NB4 (cell line): Measurements from ENCODE around the gene KAT6B.
A peak's percentile ranks its signal among the peaks of the same experiment; 100 is the strongest.

Source experiments
- DNase-seq: peaks from one replicate; pipeline ENCODE4 v3.0.0; 2010; ENCODE audit warnings: low read depth
- H3K4me3 ChIP-seq: one replicate; pipeline ENCODE4 v1.5.1; 2011; ENCODE audit warnings: mild to moderate bottlenecking, low read depth, low read length, moderate library complexity
- CTCF ChIP-seq: IDR thresholded peaks from one replicate; pipeline ENCODE4 v1.5.1; 2012; ENCODE audit warnings: low read depth, low read length
- MAX ChIP-seq: IDR thresholded peaks from 2 replicates; pipeline ENCODE4 v1.6.1; 2011; ENCODE audit warnings: low read depth, low read length
- MYC ChIP-seq: IDR thresholded peaks from 2 replicates; pipeline ENCODE4 v1.6.1; 2011; ENCODE audit warnings: low read depth, low read length
- POLR2A ChIP-seq: IDR thresholded peaks from 2 replicates; pipeline ENCODE4 v1.6.1; 2011; ENCODE audit warnings: mild to moderate bottlenecking; ENCODE audit not compliant: insufficient read length; ENCODE audit errors: extremely low read depth

Gene KAT6B

GRCh38 chr10:74825371-74826141 is 844 bp upstream of the KAT6B start:
- no peak for DNase-seq
- TF ChIP-seq MAX (peak; percentile 90), MYC (peak; percentile 80), CTCF (no peak), POLR2A (peak; percentile 55)
- H3K4me3 ChIP-seq: peak overlapping the region; percentile 67

- H3K4me3 ChIP-seq: peak overlapping the region; percentile 69
- TF ChIP-seq MYC (no peak), CTCF (no peak)
- DNase-seq: no peak
Measured at GRCh38 chr10:74827045-74827441, 643 bp downstream of the KAT6B start.

GRCh38 chr10:74827694-74828093 is 1.3 kb downstream of the KAT6B start:
- no peak for DNase-seq
- H3K4me3 ChIP-seq: peak overlapping the region; percentile 69
- TF ChIP-seq MAX: no peak
- TF ChIP-seq MYC: no peak

- DNase-seq: no peak
- no peak for TF ChIP-seq POLR2A
- TF ChIP-seq MAX: no peak
- TF ChIP-seq CTCF: no peak
- TF ChIP-seq MYC: no peak
- no peak overlapping the region for H3K4me3 ChIP-seq
Measured at GRCh38 chr10:74828946-74829345, 2.5 kb downstream of the KAT6B start.

- no peak for TF ChIP-seq MAX
- TF ChIP-seq CTCF: no peak
- no peak for TF ChIP-seq MYC
- no peak for TF ChIP-seq POLR2A
- no peak overlapping the region for H3K4me3 ChIP-seq
Measured at GRCh38 chr10:74831518-74832120, 5.2 kb downstream of the KAT6B start.

GRCh38 chr10:74835963-74836362 is 9.6 kb downstream of the KAT6B start:
- TF ChIP-seq MYC (no peak), MAX (no peak), POLR2A (no peak), CTCF (no peak)
- H3K4me3 ChIP-seq: no peak overlapping the region
- DNase-seq: no peak

More at GRCh38 chr10:74831518-74832120, 5.2 kb downstream of the KAT6B start:
- no peak for DNase-seq
